ENCODE data around the gene DQX1.
A peak's percentile ranks its signal among the peaks of the same experiment; 100 is the strongest.

The DQX1 gene

DNA sequence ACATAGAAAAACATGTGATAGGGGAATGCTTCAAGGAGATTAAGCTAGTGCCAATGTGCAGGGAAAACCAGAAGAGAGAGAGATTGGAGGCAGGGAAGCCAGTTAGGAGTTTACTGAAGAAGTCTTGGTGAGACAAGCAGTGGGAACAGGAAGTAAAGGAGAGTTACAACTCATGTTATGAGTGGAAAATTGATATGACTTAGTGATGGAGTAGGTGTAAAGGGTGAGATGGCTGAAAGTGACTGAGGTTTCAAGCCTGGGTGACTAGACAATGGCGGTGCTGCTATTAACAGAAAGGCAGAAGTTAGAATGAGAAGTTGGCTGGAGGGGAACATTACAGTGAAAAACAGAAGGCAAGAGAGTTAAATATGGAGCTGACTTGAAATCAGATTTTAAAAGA, 45.0 kb upstream of the DQX1 start:
- Histone ChIP-seq H3K4me1 (ENCODE audit: insufficient read depth, poor library complexity, severe bottlenecking) (peaks cover 38% of the 10 kb centered on the region), H3K27me3 (ENCODE audit: insufficient read depth, poor library complexity, severe bottlenecking) (no peaks in the 10 kb centered on the region), H3K4me3 (ENCODE audit: severe bottlenecking) (no peak overlapping the region), H3K9me3 (ENCODE audit: severe bottlenecking) (no peaks in the 10 kb centered on the region), H3K36me3 (ENCODE audit: low read depth) (no peaks in the 10 kb centered on the region), H3K27ac (ENCODE audit: poor library complexity, severe bottlenecking) (no peak overlapping the region)
- ATAC-seq (ENCODE audit: low read depth): no peak
- TF ChIP-seq, protein P1, sequence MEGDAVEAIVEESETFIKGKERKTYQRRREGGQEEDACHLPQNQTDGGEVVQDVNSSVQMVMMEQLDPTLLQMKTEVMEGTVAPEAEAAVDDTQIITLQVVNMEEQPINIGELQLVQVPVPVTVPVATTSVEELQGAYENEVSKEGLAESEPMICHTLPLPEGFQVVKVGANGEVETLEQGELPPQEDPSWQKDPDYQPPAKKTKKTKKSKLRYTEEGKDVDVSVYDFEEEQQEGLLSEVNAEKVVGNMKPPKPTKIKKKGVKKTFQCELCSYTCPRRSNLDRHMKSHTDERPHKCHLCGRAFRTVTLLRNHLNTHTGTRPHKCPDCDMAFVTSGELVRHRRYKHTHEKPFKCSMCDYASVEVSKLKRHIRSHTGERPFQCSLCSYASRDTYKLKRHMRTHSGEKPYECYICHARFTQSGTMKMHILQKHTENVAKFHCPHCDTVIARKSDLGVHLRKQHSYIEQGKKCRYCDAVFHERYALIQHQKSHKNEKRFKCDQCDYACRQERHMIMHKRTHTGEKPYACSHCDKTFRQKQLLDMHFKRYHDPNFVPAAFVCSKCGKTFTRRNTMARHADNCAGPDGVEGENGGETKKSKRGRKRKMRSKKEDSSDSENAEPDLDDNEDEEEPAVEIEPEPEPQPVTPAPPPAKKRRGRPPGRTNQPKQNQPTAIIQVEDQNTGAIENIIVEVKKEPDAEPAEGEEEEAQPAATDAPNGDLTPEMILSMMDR (IDR thresholded peaks at IDR 0.05; ENCODE audit: poor library complexity, severe bottlenecking): no peak
- no peak for DNase-seq (ENCODE audit: low spot score)

DNA sequence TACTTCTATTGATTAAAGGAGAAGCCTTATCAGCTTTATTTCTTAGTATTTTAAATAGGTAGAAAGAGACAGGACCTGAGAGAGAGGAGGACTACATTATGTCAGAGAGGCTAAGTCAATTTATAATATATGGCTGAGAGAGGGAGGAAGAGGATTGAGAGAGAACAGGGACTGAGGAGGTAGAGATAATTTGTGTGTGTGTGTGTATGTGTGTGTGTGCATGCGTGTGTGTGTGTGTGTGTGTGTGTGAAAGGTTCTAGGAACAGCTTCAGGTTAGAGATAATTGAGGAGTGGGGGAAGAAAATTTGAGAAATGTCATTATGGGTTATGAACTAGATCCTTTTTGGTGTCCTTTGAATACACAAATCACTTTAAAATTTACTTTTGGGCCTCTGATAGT, 43.7 kb upstream of the DQX1 start:
- H3K27ac ChIP-seq (ENCODE audit: poor library complexity, severe bottlenecking): no peak overlapping the region
- peaks cover 40% of the 10 kb centered on the region for H3K4me1 ChIP-seq (ENCODE audit: insufficient read depth, poor library complexity, severe bottlenecking)
- no peaks in the 10 kb centered on the region for H3K9me3 ChIP-seq (ENCODE audit: severe bottlenecking)
- no peak for DNase-seq (ENCODE audit: low spot score)
- no peaks in the 10 kb centered on the region for H3K27me3 ChIP-seq (ENCODE audit: insufficient read depth, poor library complexity, severe bottlenecking)
- TF ChIP-seq, protein P1 (IDR thresholded peaks at IDR 0.05; ENCODE audit: poor library complexity, severe bottlenecking): no peak
- ATAC-seq (ENCODE audit: low read depth): no peak
- H3K4me3 ChIP-seq (ENCODE audit: severe bottlenecking): no peak overlapping the region
- no peaks in the 10 kb centered on the region for H3K36me3 ChIP-seq (ENCODE audit: low read depth)

DNA sequence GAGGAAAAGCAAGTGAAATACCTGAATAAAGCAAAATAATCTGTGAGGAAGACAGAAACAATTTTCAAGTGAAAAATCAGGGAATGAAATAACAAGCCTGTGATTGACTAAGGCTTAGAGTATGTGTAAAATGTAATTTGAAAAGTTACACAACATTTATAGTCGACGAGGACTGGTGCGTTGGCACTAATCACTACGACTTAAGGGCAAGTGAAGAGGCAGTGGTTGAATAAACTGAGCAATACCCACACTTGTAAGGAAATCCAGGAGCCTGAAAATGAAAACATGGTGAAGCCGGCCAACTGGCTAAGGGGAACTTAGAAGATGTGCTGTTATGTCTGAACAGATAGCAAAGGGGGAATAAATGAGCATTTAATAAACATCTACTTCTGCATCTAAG, 41.9 kb upstream of the DQX1 start:
- ATAC-seq (ENCODE audit: low read depth): peak; percentile 87
- no peaks in the 10 kb centered on the region for H3K27me3 ChIP-seq (ENCODE audit: insufficient read depth, poor library complexity, severe bottlenecking)
- H3K4me3 ChIP-seq (ENCODE audit: severe bottlenecking): no peak overlapping the region
- H3K36me3 ChIP-seq (ENCODE audit: low read depth): no peaks in the 10 kb centered on the region
- TF ChIP-seq, protein P1 (IDR thresholded peaks at IDR 0.05; ENCODE audit: poor library complexity, severe bottlenecking): no peak
- peak overlapping the region; percentile 87 for H3K27ac ChIP-seq (ENCODE audit: poor library complexity, severe bottlenecking)
- DNase-seq (ENCODE audit: low spot score): no peak
- peaks cover 35% of the 10 kb centered on the region for H3K4me1 ChIP-seq (ENCODE audit: insufficient read depth, poor library complexity, severe bottlenecking)
- H3K9me3 ChIP-seq (ENCODE audit: severe bottlenecking): no peaks in the 10 kb centered on the region

DNA sequence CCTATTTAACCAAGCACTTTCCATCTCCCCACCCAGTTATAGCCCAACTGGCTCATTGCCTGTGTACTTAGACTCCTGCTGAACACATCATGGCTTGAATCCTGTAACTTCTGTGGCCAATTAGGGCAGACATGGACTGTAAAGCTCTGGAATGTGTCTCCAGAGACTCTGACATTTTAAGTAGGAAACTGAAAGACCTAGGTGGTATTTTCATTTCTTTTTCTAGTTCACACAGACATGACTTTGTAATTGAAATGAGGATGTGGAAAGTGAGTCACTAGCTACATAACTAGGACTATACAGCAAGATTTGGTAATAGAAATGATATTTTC, 40.7 kb upstream of the DQX1 start:
- DNase-seq (ENCODE audit: low spot score) (no peak), ATAC-seq (ENCODE audit: low read depth) (peak; percentile 40)
- H3K4me3 ChIP-seq (ENCODE audit: severe bottlenecking): no peak overlapping the region
- no peaks in the 10 kb centered on the region for H3K27me3 ChIP-seq (ENCODE audit: insufficient read depth, poor library complexity, severe bottlenecking)
- peaks cover 35% of the 10 kb centered on the region for H3K4me1 ChIP-seq (ENCODE audit: insufficient read depth, poor library complexity, severe bottlenecking)
- no peaks in the 10 kb centered on the region for H3K9me3 ChIP-seq (ENCODE audit: severe bottlenecking)
- H3K36me3 ChIP-seq (ENCODE audit: low read depth): no peaks in the 10 kb centered on the region
- H3K27ac ChIP-seq (ENCODE audit: poor library complexity, severe bottlenecking): peak overlapping the region; percentile 87
- TF ChIP-seq, protein P1 (IDR thresholded peaks at IDR 0.05; ENCODE audit: poor library complexity, severe bottlenecking): no peak

DNA sequence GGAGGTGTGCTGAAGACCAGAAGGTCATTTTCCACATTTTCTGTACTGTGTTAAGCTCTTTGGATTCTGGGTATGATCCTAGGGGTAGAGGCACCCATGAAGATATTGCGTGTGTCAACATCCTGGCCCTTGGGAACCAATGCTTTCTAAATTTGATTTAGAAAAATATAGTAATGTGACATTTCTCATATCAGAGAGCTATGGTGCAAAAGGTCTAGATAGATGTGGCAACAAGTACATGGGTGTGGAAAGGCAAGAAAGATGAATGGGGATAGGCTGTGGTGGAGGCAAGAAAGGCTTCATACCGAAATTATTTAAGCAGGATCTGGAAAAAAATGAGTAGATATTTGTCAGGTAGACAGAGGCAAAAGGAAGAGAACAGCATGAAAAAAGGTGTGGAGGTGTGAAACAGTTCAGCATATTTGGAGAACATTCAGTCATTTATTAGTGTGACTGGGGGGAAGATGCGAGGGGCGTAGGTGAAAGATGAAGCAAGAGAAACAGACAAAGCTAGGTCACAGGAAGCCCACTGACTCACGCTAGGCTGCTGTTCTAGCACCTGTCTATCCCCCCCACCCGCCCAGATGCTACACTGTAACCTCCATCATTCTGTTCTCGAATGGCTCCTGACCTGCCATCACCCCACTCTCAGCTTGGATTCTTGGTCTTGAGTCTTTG, 40.2 kb upstream of the DQX1 start:
- peaks cover 35% of the 10 kb centered on the region for H3K4me1 ChIP-seq (ENCODE audit: insufficient read depth, poor library complexity, severe bottlenecking)
- TF ChIP-seq, protein P1 (IDR thresholded peaks at IDR 0.05; ENCODE audit: poor library complexity, severe bottlenecking): no peak
- no peaks in the 10 kb centered on the region for H3K36me3 ChIP-seq (ENCODE audit: low read depth)
- no peaks in the 10 kb centered on the region for H3K9me3 ChIP-seq (ENCODE audit: severe bottlenecking)
- no peak for DNase-seq (ENCODE audit: low spot score)
- ATAC-seq (ENCODE audit: low read depth): no peak
- no peak overlapping the region for H3K4me3 ChIP-seq (ENCODE audit: severe bottlenecking)
- peak overlapping the region; percentile 87 for H3K27ac ChIP-seq (ENCODE audit: poor library complexity, severe bottlenecking)
- no peaks in the 10 kb centered on the region for H3K27me3 ChIP-seq (ENCODE audit: insufficient read depth, poor library complexity, severe bottlenecking)
